ENCODE results near the gene CDCA4. TPM values are rescaled to one million over a fixed set of nuclear protein-coding genes. Genes with fewer than 3 reads are reported as not detected.

CDCA4 gene
- total RNA-seq, 1 experiment from 2014 or later: 57.7 TPM

DNA sequence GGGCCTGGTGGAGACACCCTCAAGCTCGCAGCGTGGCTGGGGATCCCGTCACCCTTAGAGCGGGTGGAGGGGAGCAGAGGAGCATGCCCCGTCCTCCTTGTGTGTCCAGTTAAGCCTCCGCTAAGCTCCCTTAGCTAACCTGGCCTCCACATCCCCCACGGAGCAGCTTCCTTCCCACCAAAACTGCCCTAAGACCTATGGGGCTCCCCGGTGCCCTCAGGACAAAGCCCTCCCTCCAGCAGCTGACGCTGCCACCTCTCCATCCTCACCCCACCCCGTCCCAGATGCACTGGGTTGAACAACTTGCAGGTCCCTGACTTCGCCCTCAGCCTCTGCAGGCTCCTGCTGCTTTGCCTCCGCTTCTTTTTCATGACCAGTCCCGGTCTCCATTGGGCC, 46.7 kb downstream of the CDCA4 start:
- H3K4ac ChIP-seq (ENCODE audit: low read depth, low read length): no peak overlapping the region
- no peaks in the 10 kb centered on the region for H3K9me3 ChIP-seq (ENCODE audit: control insufficient read depth, low read depth, low read length)
- H3K4me1 ChIP-seq (ENCODE audit: insufficient read depth, low read length): no peaks in the 10 kb centered on the region
- no peak overlapping the region for H3K4me3 Mint-ChIP-seq
- H3K56ac ChIP-seq (ENCODE audit: insufficient read length, low read depth, low read length): no peak overlapping the region
- no peak overlapping the region for H2AK5ac ChIP-seq (ENCODE audit: insufficient read length, low read length)
- no peak overlapping the region for H2BK15ac ChIP-seq (ENCODE audit: low read depth, low read length)
- no peak overlapping the region for H2BK12ac ChIP-seq (ENCODE audit: insufficient read length, low read depth, low read length)
- no peaks in the 10 kb centered on the region for H3K36me3 Mint-ChIP-seq (ENCODE audit: insufficient read depth in 1 of 3, low read depth in 3 of 3)
- WGBS (ENCODE audit: extremely low coverage, insufficient read length, low lambda C conversion rate): no CpG with 5 or more reads among the region's 13 CpGs
- no peak overlapping the region for H2AFZ ChIP-seq (ENCODE audit: low read length)
- H3K4me2 ChIP-seq (ENCODE audit: insufficient read depth, insufficient read length, low read length): no peak overlapping the region
- no peak overlapping the region for H2BK5ac ChIP-seq (ENCODE audit: insufficient read length, low read length)
- no peaks in the 10 kb centered on the region; a peak in 1 of 5 replicates for H3K9me3 Mint-ChIP-seq
- no peak overlapping the region for H4K91ac ChIP-seq (ENCODE audit: insufficient read length, low read depth, low read length)
- H3K23ac ChIP-seq (ENCODE audit: insufficient read length, low read depth, low read length): no peak overlapping the region
- H3K23me2 ChIP-seq (ENCODE audit: insufficient read length, low read depth, low read length, poor library complexity, severe bottlenecking): no peaks in the 10 kb centered on the region
- TF ChIP-seq, protein P1, sequence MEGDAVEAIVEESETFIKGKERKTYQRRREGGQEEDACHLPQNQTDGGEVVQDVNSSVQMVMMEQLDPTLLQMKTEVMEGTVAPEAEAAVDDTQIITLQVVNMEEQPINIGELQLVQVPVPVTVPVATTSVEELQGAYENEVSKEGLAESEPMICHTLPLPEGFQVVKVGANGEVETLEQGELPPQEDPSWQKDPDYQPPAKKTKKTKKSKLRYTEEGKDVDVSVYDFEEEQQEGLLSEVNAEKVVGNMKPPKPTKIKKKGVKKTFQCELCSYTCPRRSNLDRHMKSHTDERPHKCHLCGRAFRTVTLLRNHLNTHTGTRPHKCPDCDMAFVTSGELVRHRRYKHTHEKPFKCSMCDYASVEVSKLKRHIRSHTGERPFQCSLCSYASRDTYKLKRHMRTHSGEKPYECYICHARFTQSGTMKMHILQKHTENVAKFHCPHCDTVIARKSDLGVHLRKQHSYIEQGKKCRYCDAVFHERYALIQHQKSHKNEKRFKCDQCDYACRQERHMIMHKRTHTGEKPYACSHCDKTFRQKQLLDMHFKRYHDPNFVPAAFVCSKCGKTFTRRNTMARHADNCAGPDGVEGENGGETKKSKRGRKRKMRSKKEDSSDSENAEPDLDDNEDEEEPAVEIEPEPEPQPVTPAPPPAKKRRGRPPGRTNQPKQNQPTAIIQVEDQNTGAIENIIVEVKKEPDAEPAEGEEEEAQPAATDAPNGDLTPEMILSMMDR (conservative IDR thresholded peaks at IDR 0.05): no peak
- H3T11ph ChIP-seq (ENCODE audit: low read length): no peak overlapping the region
- peaks cover 10 to 28% of the 10 kb centered on the region in 2 experiments for H3K4me1 Mint-ChIP-seq
- H4K8ac ChIP-seq (replicated peaks; ENCODE audit: insufficient read length, low read depth, low read length): no peak overlapping the region
- no peak overlapping the region for H2BK120ac ChIP-seq (ENCODE audit: low read depth, low read length, poor library complexity, severe bottlenecking)
- H3K18ac ChIP-seq (ENCODE audit: insufficient read length, low read depth, low read length): no peak overlapping the region
- no peak overlapping the region for H3K9ac ChIP-seq (ENCODE audit: extremely low read depth, insufficient read length, low read length)
- no peak overlapping the region for H3K27ac ChIP-seq (ENCODE audit: insufficient read length, low read depth, low read length)
- no peak for DNase-seq
- H3K27ac Mint-ChIP-seq: no peak overlapping the region
- H3K27me3 Mint-ChIP-seq (ENCODE audit: low read depth): peaks cover 35% of the 10 kb centered on the region
- H3K79me2 ChIP-seq (ENCODE audit: insufficient read depth, low read length): no peaks in the 10 kb centered on the region
- H2BK20ac ChIP-seq (ENCODE audit: low read depth, low read length, poor library complexity, severe bottlenecking): no peak overlapping the region
- peaks cover 4% of the 10 kb centered on the region for H4K20me1 ChIP-seq (ENCODE audit: control insufficient read depth, insufficient read depth, insufficient read length)
- no peak overlapping the region for H4K5ac ChIP-seq (ENCODE audit: insufficient read length, low read depth, low read length)
- H3K14ac ChIP-seq (ENCODE audit: insufficient read depth, low read length): no peak overlapping the region
- no peaks in the 10 kb centered on the region for H3K79me1 ChIP-seq (ENCODE audit: insufficient read depth, low read depth, low read length, poor library complexity, severe bottlenecking)
- peaks cover 12% of the 10 kb centered on the region; the same call in 1 of the 2 replicates for H3K27me3 ChIP-seq (ENCODE audit: insufficient read depth, low read length)
